Measurements from ENCODE around the gene INTS11.

INTS11 gene

GRCh38 chr1:1343811-1344421 is 19.5 kb upstream of the INTS11 start:
- no peak for DNase-seq

GRCh38 chr1:1342584-1343115 is 18.2 kb upstream of the INTS11 start:
- no peak for DNase-seq

- no peak for DNase-seq
Observed at GRCh38 chr1:1342061-1342562, 17.7 kb upstream of the INTS11 start.

GRCh38 chr1:1341549-1342021 is 17.1 kb upstream of the INTS11 start:
- no peak for DNase-seq

- no peak for DNase-seq
Observed at GRCh38 chr1:1340791-1341548, 16.5 kb upstream of the INTS11 start.

GRCh38 chr1:1340185-1340584 is 15.7 kb upstream of the INTS11 start:
- no peak for DNase-seq

- DNase-seq, result no peak
Observed at GRCh38 chr1:1338278-1338677, 13.8 kb upstream of the INTS11 start.

- no peak for DNase-seq
Observed at GRCh38 chr1:1337793-1338147, 13.3 kb upstream of the INTS11 start.

GRCh38 chr1:1336931-1337792 is 12.7 kb upstream of the INTS11 start:
- no peak for DNase-seq

- DNase-seq, result no peak
Observed at GRCh38 chr1:1336446-1336845, 12.0 kb upstream of the INTS11 start.

GRCh38 chr1:1335792-1336248 is 11.4 kb upstream of the INTS11 start:
- DNase-seq, result no peak

- no peak for DNase-seq
Observed at GRCh38 chr1:1335283-1335682, 10.8 kb upstream of the INTS11 start.

- no peak for DNase-seq
Observed at GRCh38 chr1:1334835-1335234, 10.4 kb upstream of the INTS11 start.

- no peak for DNase-seq
Observed at GRCh38 chr1:1333551-1334241, 9.2 kb upstream of the INTS11 start.

GRCh38 chr1:1332774-1333480 is 8.5 kb upstream of the INTS11 start:
- no peak for DNase-seq

GRCh38 chr1:1332031-1332755 is 7.7 kb upstream of the INTS11 start:
- DNase-seq, result no peak

GRCh38 chr1:1331068-1331965 is 6.9 kb upstream of the INTS11 start, which contains the start of gene TAS1R3:
Gene TAS1R3 (plus strand): TSS chr1:1331280. CDS start chr1:1331346, 66 bp downstream.
- no peak for DNase-seq

GRCh38 chr1:1330366-1331067 is 6.1 kb upstream of the INTS11 start:
- no peak for DNase-seq

All from GF-D8 (cell line).